Activated CD4-positive, alpha-beta T cell treated with anti-CD3 and anti-CD28 coated beads, Interleukin-2, Interleukin-4, amounts not matched to agents 100 ng/mL and 50 ng/mL, durations not matched to agents 16 hours and 8 hours (primary cell): ENCODE data around the gene GDI2.
A peak's percentile ranks its signal among the peaks of the same experiment; 100 is the strongest.
"Not testable (repeated sequence)": the region's sequence is repeated elsewhere in the genome, so short reads cannot be mapped to it uniquely, and the experiment has no call there.

ENCODE experiments used
- DNase-seq: peaks from one replicate; pipeline ENCODE4 v3.0.0-alpha.2; 2020; ENCODE audit warnings: low spot score

The GDI2 gene

GRCh38 chr10:5827841-5828240 lies 14.6 kb upstream of the GDI2 start:
- no peak for DNase-seq

GRCh38 chr10:5826511-5826910 lies 13.3 kb upstream of the GDI2 start:
- DNase-seq: not testable (repeated sequence)

GRCh38 chr10:5818894-5819293 lies 5.7 kb upstream of the GDI2 start:
- no peak for DNase-seq

- no peak for DNase-seq
Measured at GRCh38 chr10:5818048-5818331, 4.8 kb upstream of the GDI2 start.

GRCh38 chr10:5817322-5818047 lies 4.3 kb upstream of the GDI2 start:
- peak; percentile 21 for DNase-seq

- no peak for DNase-seq
Measured at GRCh38 chr10:5816170-5816569, 2.9 kb upstream of the GDI2 start.

GRCh38 chr10:5814110-5815107 lies 1.2 kb upstream of the GDI2 start:
- peak; percentile 38 for DNase-seq

- DNase-seq: no peak
Measured at GRCh38 chr10:5813091-5813340, 218 bp downstream of the GDI2 start.

- DNase-seq: peak; percentile 50
Measured at GRCh38 chr10:5812283-5813090, 747 bp downstream of the GDI2 start.

- DNase-seq: peak; percentile 54
Measured at GRCh38 chr10:5811387-5811821, 1.8 kb downstream of the GDI2 start.

- no peak for DNase-seq
Measured at GRCh38 chr10:5810225-5810624, 3.0 kb downstream of the GDI2 start.

- DNase-seq: peak; percentile 17
Measured at GRCh38 chr10:5809527-5810154, 3.6 kb downstream of the GDI2 start.

- DNase-seq: not testable (repeated sequence)
Measured at GRCh38 chr10:5808783-5809392, 4.3 kb downstream of the GDI2 start.

- no peak for DNase-seq
Measured at GRCh38 chr10:5806745-5807144, 6.5 kb downstream of the GDI2 start.

GRCh38 chr10:5805711-5806110 lies 7.5 kb downstream of the GDI2 start:
- DNase-seq: no peak

GRCh38 chr10:5805260-5805659 lies 8.0 kb downstream of the GDI2 start:
- DNase-seq: no peak

- no peak for DNase-seq
Measured at GRCh38 chr10:5804386-5804785, 8.8 kb downstream of the GDI2 start.

- DNase-seq: no peak
Measured at GRCh38 chr10:5800782-5801181, 12.5 kb downstream of the GDI2 start.

GRCh38 chr10:5794236-5794635 lies 19.0 kb downstream of the GDI2 start:
- no peak for DNase-seq

GRCh38 chr10:5789626-5790025 lies 23.6 kb downstream of the GDI2 start:
- no peak for DNase-seq

- DNase-seq: no peak
Measured at GRCh38 chr10:5788969-5789368, 24.3 kb downstream of the GDI2 start.

- no peak for DNase-seq
Measured at GRCh38 chr10:5783300-5783699, 29.9 kb downstream of the GDI2 start.
